DND-41 (cell line): ENCODE measurements around the gene PEAK1.

ENCODE experiments used
- ATAC-seq: fragments of 200-7000 bp; cut with Tn5 transposase; 3 replicates; pipeline ENCODE4 v1.9.1; 2021; ENCODE audit warnings: low read depth; ENCODE audit not compliant: insufficient read depth
- DNase-seq: peaks from one replicate; pipeline ENCODE4 v3.0.0-alpha.2; 2020
- H2AFZ ChIP-seq: 2 replicates; pipeline ENCODE4 v1.6.0; 2012; ENCODE audit warnings: low read depth, low read length
- H3K27ac ChIP-seq: 2 replicates; pipeline ENCODE4 v1.5.1; 2012; ENCODE audit warnings: low read length, inconsistent platforms
- H3K27me3 ChIP-seq: fragments of 200-600 bp; sonication (generic); 2 replicates; pipeline ENCODE4 v1.6.0; 2012; ENCODE audit warnings: low read length, mild to moderate bottlenecking, inconsistent platforms; ENCODE audit not compliant: insufficient read depth, poor library complexity
- H3K36me3 ChIP-seq: 2 replicates; pipeline ENCODE4 v1.5.1; 2012; ENCODE audit warnings: low read length, inconsistent platforms; ENCODE audit not compliant: insufficient read depth
- H3K4me1 ChIP-seq: 2 replicates; pipeline ENCODE4 v1.5.1; 2012; ENCODE audit warnings: mild to moderate bottlenecking, low read length; ENCODE audit not compliant: insufficient read depth
- H3K4me2 ChIP-seq: 2 replicates; pipeline ENCODE4 v1.6.0; 2012; ENCODE audit warnings: mild to moderate bottlenecking, moderate library complexity, low read length, inconsistent platforms; ENCODE audit not compliant: insufficient read depth
- H3K4me3 ChIP-seq, 2 experiments: fragments of 200-600 bp in 1 of 2; shearing (Covaris generic) in 1 of 2; 2 replicates each; pipeline ENCODE4 v1.5.1; 2012 to 2016; ENCODE audit warnings: inconsistent platforms in 2 of 2, low read length in 2 of 2, mild to moderate bottlenecking in 2 of 2, low read depth in 1 of 2, moderate library complexity in 1 of 2
- H3K79me2 ChIP-seq: 2 replicates; pipeline ENCODE4 v1.6.0; 2012; ENCODE audit warnings: low read length, inconsistent platforms; ENCODE audit not compliant: insufficient read depth
- H3K9ac ChIP-seq: 2 replicates; pipeline ENCODE4 v1.6.0; 2012; ENCODE audit warnings: low read depth, mild to moderate bottlenecking, inconsistent platforms, low read length, moderate library complexity
- H3K9me3 ChIP-seq: 2 replicates; pipeline ENCODE4 v1.5.1; 2012; ENCODE audit warnings: low read length, moderate library complexity, mild to moderate bottlenecking, inconsistent platforms; ENCODE audit not compliant: insufficient read depth, severe bottlenecking
- H4K20me1 ChIP-seq: 2 replicates; pipeline ENCODE4 v1.6.0; 2012; ENCODE audit warnings: low read length; ENCODE audit not compliant: insufficient read depth
- EZH2 ChIP-seq: IDR thresholded peaks from 3 replicates; pipeline ENCODE4 v1.6.1; 2012; ENCODE audit warnings: borderline replicate concordance, low read depth, mild to moderate bottlenecking, moderate library complexity, low read length, inconsistent platforms; ENCODE audit not compliant: severe bottlenecking
- TF ChIP-seq, protein P1 (sequence below): IDR thresholded peaks from 2 replicates; pipeline ENCODE4 v1.5.1; 2012; ENCODE audit warnings: borderline replicate concordance, low read length, moderate library complexity, mild to moderate bottlenecking; ENCODE audit not compliant: poor library complexity, severe bottlenecking; ENCODE audit errors: extremely low read depth

PEAK1 gene

GRCh38 chr15:77192451-77192850 is 227.5 kb downstream of the PEAK1 start:
- Histone ChIP-seq H3K27ac (no peak overlapping the region), H3K9me3 (no peaks in the 10 kb centered on the region), H3K9ac (no peak overlapping the region), H3K36me3 (no peaks in the 10 kb centered on the region), H3K79me2 (no peaks in the 10 kb centered on the region), H3K4me1 (peaks cover 27% of the 10 kb centered on the region), H3K4me2 (no peak overlapping the region), H3K27me3 (no peaks in the 10 kb centered on the region), H4K20me1 (no peaks in the 10 kb centered on the region), H3K4me3 (no peak overlapping the region), H2AFZ (no peak overlapping the region)
- DNase-seq (no peak), ATAC-seq (no peak)
- TF ChIP-seq, protein P1, sequence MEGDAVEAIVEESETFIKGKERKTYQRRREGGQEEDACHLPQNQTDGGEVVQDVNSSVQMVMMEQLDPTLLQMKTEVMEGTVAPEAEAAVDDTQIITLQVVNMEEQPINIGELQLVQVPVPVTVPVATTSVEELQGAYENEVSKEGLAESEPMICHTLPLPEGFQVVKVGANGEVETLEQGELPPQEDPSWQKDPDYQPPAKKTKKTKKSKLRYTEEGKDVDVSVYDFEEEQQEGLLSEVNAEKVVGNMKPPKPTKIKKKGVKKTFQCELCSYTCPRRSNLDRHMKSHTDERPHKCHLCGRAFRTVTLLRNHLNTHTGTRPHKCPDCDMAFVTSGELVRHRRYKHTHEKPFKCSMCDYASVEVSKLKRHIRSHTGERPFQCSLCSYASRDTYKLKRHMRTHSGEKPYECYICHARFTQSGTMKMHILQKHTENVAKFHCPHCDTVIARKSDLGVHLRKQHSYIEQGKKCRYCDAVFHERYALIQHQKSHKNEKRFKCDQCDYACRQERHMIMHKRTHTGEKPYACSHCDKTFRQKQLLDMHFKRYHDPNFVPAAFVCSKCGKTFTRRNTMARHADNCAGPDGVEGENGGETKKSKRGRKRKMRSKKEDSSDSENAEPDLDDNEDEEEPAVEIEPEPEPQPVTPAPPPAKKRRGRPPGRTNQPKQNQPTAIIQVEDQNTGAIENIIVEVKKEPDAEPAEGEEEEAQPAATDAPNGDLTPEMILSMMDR: no peak
- no peak for TF ChIP-seq EZH2

GRCh38 chr15:77191230-77191834 is 228.6 kb downstream of the PEAK1 start:
- no peak overlapping the region for H3K4me2 ChIP-seq
- DNase-seq (no peak), ATAC-seq (no peak)
- no peak overlapping the region for H3K4me3 ChIP-seq
- no peak for TF ChIP-seq EZH2
- TF ChIP-seq, protein P1: no peak
- no peaks in the 10 kb centered on the region for H3K9me3 ChIP-seq
- H2AFZ ChIP-seq: no peak overlapping the region
- H3K4me1 ChIP-seq: peaks cover 39% of the 10 kb centered on the region
- no peaks in the 10 kb centered on the region for H3K79me2 ChIP-seq
- H3K36me3 ChIP-seq: no peaks in the 10 kb centered on the region
- H3K27ac ChIP-seq: no peak overlapping the region
- no peaks in the 10 kb centered on the region for H3K27me3 ChIP-seq
- no peaks in the 10 kb centered on the region for H4K20me1 ChIP-seq
- H3K9ac ChIP-seq: no peak overlapping the region

DNA sequence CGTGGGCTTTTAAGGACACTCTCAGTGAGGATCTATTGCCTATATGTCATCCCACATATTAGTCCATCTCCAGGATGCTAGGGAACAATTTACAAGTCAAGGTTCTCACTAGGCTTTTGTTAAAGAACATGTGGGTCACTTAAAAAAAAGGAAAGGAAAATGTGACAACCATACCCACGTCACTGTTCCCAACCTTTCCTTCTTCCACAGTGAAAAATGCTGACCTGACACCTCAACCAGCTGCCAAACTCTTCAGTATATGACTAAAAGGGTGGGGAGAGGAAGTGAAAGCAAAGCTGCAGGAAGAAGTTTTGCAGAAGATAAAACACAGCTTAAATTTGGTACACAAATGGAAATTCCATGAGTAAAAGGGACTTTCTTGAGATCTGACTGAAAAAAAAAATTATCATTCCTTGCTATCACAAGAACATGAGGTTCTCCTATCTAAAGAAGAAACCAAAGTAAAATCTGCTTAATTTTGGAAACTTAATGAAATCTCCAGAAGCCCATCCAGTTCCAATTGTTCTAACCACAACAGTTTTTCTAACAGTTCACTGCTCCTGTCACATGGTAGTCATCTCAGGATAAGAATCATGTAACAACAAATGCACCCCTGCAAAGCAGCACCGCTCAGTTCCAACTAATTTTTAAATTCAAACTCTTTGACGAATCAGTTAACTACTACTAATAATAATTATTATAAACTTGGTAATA is 232.0 kb downstream of the PEAK1 start:
- Histone ChIP-seq H3K79me2 (no peaks in the 10 kb centered on the region), H3K4me3 (peak overlapping the region in 1 of 2 experiments; percentile 43; a peak in 2 of 4 replicates), H3K9ac (peak overlapping the region; percentile 34), H3K4me2 (peak overlapping the region; percentile 60), H3K4me1 (peaks cover 42% of the 10 kb centered on the region), H3K36me3 (no peaks in the 10 kb centered on the region), H3K27ac (peak overlapping the region; percentile 86), H3K27me3 (no peaks in the 10 kb centered on the region), H4K20me1 (no peaks in the 10 kb centered on the region), H2AFZ (0 out of 2 replicates have a peak overlapping the region, but pooled peaks have one; percentile 27), H3K9me3 (no peaks in the 10 kb centered on the region)
- peak; percentile 12 for DNase-seq
- peak; percentile 80 for ATAC-seq
- TF ChIP-seq EZH2: no peak
- TF ChIP-seq, protein P1: no peak
